ENCODE data around the gene NDUFA3.

DNA sequence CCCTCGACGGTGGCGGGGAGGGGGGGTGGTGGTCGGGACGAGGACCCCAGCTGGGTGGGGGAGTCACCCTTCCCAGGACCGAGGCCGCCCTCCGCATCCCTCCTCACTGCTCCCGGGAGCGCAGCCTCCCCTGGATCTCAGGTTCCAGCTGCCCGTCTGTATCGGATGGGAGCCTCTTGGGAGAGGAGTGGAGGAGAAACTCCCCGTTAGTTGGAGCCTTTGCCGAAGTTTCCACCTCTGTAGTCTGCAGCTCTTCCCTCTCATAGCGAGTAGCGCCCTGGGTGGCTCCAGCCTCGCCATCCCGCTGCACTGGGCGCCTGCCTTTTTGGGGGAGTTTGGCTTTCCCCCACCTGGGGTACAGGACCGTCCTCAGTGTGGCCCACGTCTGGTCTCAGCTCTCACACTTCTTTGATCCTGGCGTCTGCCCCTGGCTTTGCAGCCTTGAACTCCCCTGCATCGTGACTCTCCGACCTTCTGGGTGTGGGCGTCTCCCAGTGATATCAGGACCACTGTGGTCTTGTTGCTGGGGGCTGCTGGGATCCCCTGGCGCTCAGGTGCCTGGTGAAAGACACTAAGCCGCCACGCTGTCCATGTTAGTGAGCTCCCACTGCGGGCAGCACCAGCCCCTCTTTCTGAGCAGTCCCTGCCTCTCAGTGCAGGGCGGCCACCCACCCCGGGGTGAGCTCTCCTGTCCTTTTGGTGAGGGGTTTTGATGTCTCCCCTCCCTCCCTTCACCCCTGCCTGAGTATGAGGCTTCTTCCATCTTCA lies 36.0 kb downstream of the NDUFA3 start:
- no peak; the same call in 1 of the 2 replicates for TF ChIP-seq POLR2AphosphoS5 (IDR thresholded peaks at IDR 0.05; ENCODE audit: borderline replicate concordance, low read depth, low read length)
- no peak for TF ChIP-seq EZH2 (IDR thresholded peaks at IDR 0.05)
- TF ChIP-seq FOXP2 (optimal IDR thresholded peaks at IDR 0.05; ENCODE audit: control extremely low read depth, extremely low read length, insufficient read depth): no peak
